K562 (cell line): ENCODE data around the gene DMD. TPM values are rescaled to one million over a fixed set of nuclear protein-coding genes. Genes with fewer than 3 reads are reported as not detected.

Experiments
- ATAC-seq: fragments of 200-7000 bp; cut with Tn5 transposase; 3 replicates; pipeline ENCODE4 v1.9.1; 2020; ENCODE audit warnings: moderate library complexity
- BruUV-seq: library from RNA; stranded (reverse); fragments of 400-500 nt; replicated peaks from 2 replicates; lab custom pipeline; 2021; lab: Mats Ljungman, UMichigan
- CTCF ChIA-PET: fragments of 300-600 bp; formaldehyde crosslinking; extraction: SDS; loops from one replicate; lab custom pipeline; 2021; ENCODE audit warnings: low intra/inter-chr PET ratio; lab: Yijun Ruan, JAX
- POLR2A ChIA-PET: fragments of 300-600, 350-650 bp; sonication (Branson Sonifier 250); formaldehyde crosslinking; extraction: SDS; loops from one replicate; lab custom pipeline; 2021; ENCODE audit warnings: antibody characterized with exemption, inconsistent platforms; lab: Yijun Ruan, JAX
- DNase-seq, 4 experiments: peaks; one replicate each; pipeline versions ENCODE4 v3.0.0 to v3.0.0-alpha.2; 2011 to 2018; ENCODE audit warnings: low spot score in 3 of 4, mixed read lengths in 3 of 4; ENCODE audit errors: extremely low read depth in 1 of 4
- FAIRE-seq: peaks from 2 replicates; lab custom pipeline; 2011; peaks lifted over from hg19 to GRCh38; lab: Jason Lieb, UNC
- H2AFZ ChIP-seq: 2 replicates; pipeline ENCODE4 v1.6.0; 2011; ENCODE audit warnings: low read depth, low read length, control low read depth, inconsistent platforms
- H3K27ac ChIP-seq: fragments of 200-600 bp; 3 replicates; pipeline ENCODE4 v1.8.0; 2011; ENCODE audit warnings: low read depth, mild to moderate bottlenecking, control low read depth, inconsistent platforms, low read length, moderate library complexity, mixed read lengths; ENCODE audit errors: extremely low read depth
- H3K27me3 ChIP-seq, 2 experiments: fragments of 300-600 bp in 1 of 2; 2 replicates in 1 of 2; 3 replicates in 1 of 2; pipeline versions ENCODE4 v1.6.0 to v1.8.0; 2011; ENCODE audit warnings: inconsistent platforms in 2 of 2, low read length in 2 of 2, mild to moderate bottlenecking in 1 of 2, mixed read lengths in 1 of 2, moderate library complexity in 1 of 2; ENCODE audit not compliant: control insufficient read depth in 2 of 2, insufficient read depth in 2 of 2
- H3K36me3 ChIP-seq: fragments of 300-600 bp; 3 replicates; pipeline ENCODE4 v1.8.0; 2011; ENCODE audit warnings: mild to moderate bottlenecking, low read length, inconsistent platforms; ENCODE audit not compliant: control insufficient read depth, insufficient read depth
- H3K4me1 ChIP-seq, 2 experiments: fragments of 200-600 bp in 1 of 2; replicated peaks in 1 of 2; 2 replicates in 1 of 2; 3 replicates in 1 of 2; pipeline versions ENCODE4 v1.5.1 to v1.8.0; 2011; ENCODE audit warnings: inconsistent platforms in 2 of 2, low read length in 2 of 2, mild to moderate bottlenecking in 1 of 2, mixed read lengths in 1 of 2, moderate library complexity in 1 of 2; ENCODE audit not compliant: control insufficient read depth in 2 of 2, insufficient read depth in 2 of 2
- H3K4me2 ChIP-seq: 2 replicates; pipeline ENCODE4 v1.6.1; 2011; ENCODE audit warnings: low read length, control low read depth, inconsistent platforms, mixed read lengths; ENCODE audit not compliant: insufficient read depth
- H3K4me3 ChIP-seq: fragments of 200-600 bp; sonication (generic), shearing (Covaris generic); 2 replicates; pipeline ENCODE4 v1.5.1; 2016; ENCODE audit warnings: control low read depth, inconsistent platforms
- H3K79me2 ChIP-seq: fragments of 200-600 bp; 3 replicates; pipeline ENCODE4 v1.8.0; 2011; ENCODE audit warnings: low read length, inconsistent platforms; ENCODE audit not compliant: control insufficient read depth, insufficient read depth
- H3K9ac ChIP-seq, 2 experiments: 2 replicates each; pipeline versions ENCODE4 v1.6.0 to v1.6.1; 2011; ENCODE audit warnings: low read depth in 2 of 2, low read length in 2 of 2, control low read depth in 1 of 2, inconsistent platforms in 1 of 2, mild to moderate bottlenecking in 1 of 2, mixed read lengths in 1 of 2; ENCODE audit not compliant: insufficient read depth in 1 of 2
- H3K9me1 ChIP-seq: one replicate; pipeline ENCODE4 v1.6.0; 2011; ENCODE audit warnings: inconsistent platforms, mild to moderate bottlenecking, low read length, moderate library complexity; ENCODE audit not compliant: control insufficient read depth, insufficient read depth
- H3K9me3 ChIP-seq: replicated peaks from 2 replicates; pipeline ENCODE4 v1.5.1; 2011; ENCODE audit warnings: low read depth, low read length, inconsistent platforms; ENCODE audit not compliant: control insufficient read depth, insufficient read depth
- H4K20me1 ChIP-seq: replicated peaks from 2 replicates; pipeline ENCODE4 v1.6.1; 2011; ENCODE audit warnings: low read length, inconsistent platforms, mixed read lengths; ENCODE audit not compliant: control insufficient read depth, insufficient read depth
- FOXA1 ChIP-seq: fragments of 450-650 bp; IDR thresholded peaks from 2 replicates; pipeline ENCODE4 v1.6.1; 2016; ENCODE audit warnings: mild to moderate bottlenecking, borderline replicate concordance
- HIVEP1 ChIP-seq: fragments of 250-450 bp; sonication (Bioruptor Pico); IDR thresholded peaks from 2 replicates; pipeline ENCODE4 v1.4.0; 2020; ENCODE audit warnings: mild to moderate bottlenecking
- POLR2B ChIP-seq: fragments of 450-650 bp; IDR thresholded peaks from 2 replicates; pipeline ENCODE4 v1.6.1; 2018; ENCODE audit warnings: low read depth; ENCODE audit not compliant: partially characterized antibody
- PRPF4 ChIP-seq: fragments of 200-400 bp; formaldehyde crosslinking; IDR thresholded peaks from one replicate; pipeline ENCODE4 v1.6.1; 2017; ENCODE audit warnings: low read length, low read depth, mild to moderate bottlenecking; ENCODE audit not compliant: insufficient read depth, poor library complexity, severe bottlenecking
- RHOXF2B ChIP-seq: fragments of 250-450 bp; sonication (Bioruptor Pico); conservative IDR thresholded peaks from 2 replicates; pipeline ENCODE4 v1.5.1; 2021
- TOE1 ChIP-seq, 2 experiments: fragments of 450-650 bp in 1 of 2; sonication (generic) in 1 of 2; formaldehyde crosslinking in 1 of 2; IDR thresholded peaks; 2 replicates each; pipeline versions ENCODE4 v1.7.1 to v1.8.0; 2016 to 2022; ENCODE audit warnings: borderline replicate concordance in 2 of 2, mild to moderate bottlenecking in 2 of 2, antibody characterized with exemption in 1 of 2, inconsistent platforms in 1 of 2, low read depth in 1 of 2, missing genetic modification reagents in 1 of 2, moderate library complexity in 1 of 2
- ZKSCAN1 ChIP-seq: fragments of 150-350 bp; IDR thresholded peaks from 2 replicates; pipeline ENCODE4 v1.6.1; 2016; ENCODE audit warnings: low read depth, low read length
- ZZZ3 ChIP-seq: fragments of 450-650 bp; IDR thresholded peaks from 2 replicates; pipeline ENCODE4 v1.6.1; 2016; ENCODE audit warnings: antibody characterized with exemption, mild to moderate bottlenecking, moderate library complexity
- WGBS: fragments of 100-300 bp; shearing (Covaris generic); methylation state at CpG from one replicate; pipeline ENCODE4 v1.1.6; 2016; ENCODE audit warnings: low coverage, mixed read lengths; ENCODE audit not compliant: insufficient coverage; ENCODE audit errors: missing lambda C conversion rate; 5-methylcytosine and 5-hydroxymethylcytosine counted together
- in situ Hi-C: fragments of 300-500 bp; cut with MboI; formaldehyde crosslinking; loops from 4 replicates; pipeline ENCODE4 v1.15.0; 2018; ENCODE audit warnings: inconsistent platforms, mixed read lengths
- intact Hi-C: fragments of 100-400 bp; cut with micrococcal nuclease; formaldehyde crosslinking; loops from 2 replicates; pipeline ENCODE4 v1.14.2; 2022
- polyA plus RNA-seq, 8 experiments: library from polyadenylated mRNA; depleted of rRNA in 4 of 8; stranded (reverse) in 5 of 8; unstranded in 3 of 8; fragments of >200 nt; fragmentation: Nextera tagmentation in 2 of 8; fragmentation: Illumina TruSeq in 1 of 8; extraction: Ambion mirVana in 2 of 8; extraction: Trizol in 1 of 8; gene quantifications; 2 replicates each; pipeline versions ENCODE4 v1.2.1 to v1.2.3, GENCODE V29; 2011 to 2014; ENCODE audit warnings: inconsistent platforms in 1 of 8, missing spikeins in 1 of 8
- total RNA-seq, 7 experiments: library from RNA; depleted of rRNA in 6 of 7; stranded (reverse); fragments of >200 nt in 6 of 7; fragmentation: Illumina TruSeq in 2 of 7; extraction: Trizol in 2 of 7; gene quantifications; 2 replicates each; pipeline versions ENCODE4 v1.2.1 to v1.2.3, GENCODE V29; 2011 to 2021; ENCODE audit warnings: low replicate concordance in 1 of 7
- TF ChIP-seq, protein P1 (sequence below), 2 experiments: fragments of 450-650 bp; IDR thresholded peaks; 2 replicates each; pipeline ENCODE4 v1.6.1; 2016; ENCODE audit warnings: mild to moderate bottlenecking in 2 of 2, borderline replicate concordance in 1 of 2, low read depth in 1 of 2, moderate library complexity in 1 of 2
- TF ChIP-seq, protein P2 (sequence below), 2 experiments: fragments of 150-350 bp in 1 of 2; IDR thresholded peaks; 2 replicates each; pipeline ENCODE4 v1.6.1; 2012 to 2016; ENCODE audit warnings: low read depth in 2 of 2, low read length in 2 of 2, mild to moderate bottlenecking in 1 of 2, moderate library complexity in 1 of 2

Gene DMD
- total and polyA plus RNA-seq, 9 of the 15 experiments (the other 6 are each of a cell fraction or from before 2014, with no cell fraction given), result 3.8 to 20.4 (median 11.4) TPM

DNA sequence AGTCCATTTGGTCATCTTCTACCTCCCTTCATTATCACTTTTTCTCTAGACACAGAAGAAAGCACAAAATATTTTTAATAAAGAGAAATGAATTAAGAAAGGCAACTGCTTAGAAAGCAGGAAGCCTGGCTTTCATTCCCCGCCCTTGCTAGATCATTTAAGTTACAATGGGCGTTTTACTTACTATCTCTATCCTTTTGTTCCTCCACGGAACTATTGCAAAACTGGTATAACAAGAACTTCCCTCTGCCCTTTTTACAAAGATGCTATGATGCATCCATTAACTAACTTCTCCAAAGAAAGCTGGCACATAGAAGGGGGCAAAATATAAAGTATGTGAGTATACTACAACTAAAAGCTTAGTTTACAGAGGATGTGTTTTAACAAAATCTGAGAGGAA is 1705.0 kb downstream of the DMD start:
- FAIRE-seq, result no peak
- 68% methylated on average over 3 of the region's 3 CpGs for WGBS
- in situ Hi-C loops, result no loop called here
- no peak for TF ChIP-seq HIVEP1
- TF ChIP-seq RHOXF2B (CRISPR knock-in tag), result no peak
- TF ChIP-seq, protein P1, sequence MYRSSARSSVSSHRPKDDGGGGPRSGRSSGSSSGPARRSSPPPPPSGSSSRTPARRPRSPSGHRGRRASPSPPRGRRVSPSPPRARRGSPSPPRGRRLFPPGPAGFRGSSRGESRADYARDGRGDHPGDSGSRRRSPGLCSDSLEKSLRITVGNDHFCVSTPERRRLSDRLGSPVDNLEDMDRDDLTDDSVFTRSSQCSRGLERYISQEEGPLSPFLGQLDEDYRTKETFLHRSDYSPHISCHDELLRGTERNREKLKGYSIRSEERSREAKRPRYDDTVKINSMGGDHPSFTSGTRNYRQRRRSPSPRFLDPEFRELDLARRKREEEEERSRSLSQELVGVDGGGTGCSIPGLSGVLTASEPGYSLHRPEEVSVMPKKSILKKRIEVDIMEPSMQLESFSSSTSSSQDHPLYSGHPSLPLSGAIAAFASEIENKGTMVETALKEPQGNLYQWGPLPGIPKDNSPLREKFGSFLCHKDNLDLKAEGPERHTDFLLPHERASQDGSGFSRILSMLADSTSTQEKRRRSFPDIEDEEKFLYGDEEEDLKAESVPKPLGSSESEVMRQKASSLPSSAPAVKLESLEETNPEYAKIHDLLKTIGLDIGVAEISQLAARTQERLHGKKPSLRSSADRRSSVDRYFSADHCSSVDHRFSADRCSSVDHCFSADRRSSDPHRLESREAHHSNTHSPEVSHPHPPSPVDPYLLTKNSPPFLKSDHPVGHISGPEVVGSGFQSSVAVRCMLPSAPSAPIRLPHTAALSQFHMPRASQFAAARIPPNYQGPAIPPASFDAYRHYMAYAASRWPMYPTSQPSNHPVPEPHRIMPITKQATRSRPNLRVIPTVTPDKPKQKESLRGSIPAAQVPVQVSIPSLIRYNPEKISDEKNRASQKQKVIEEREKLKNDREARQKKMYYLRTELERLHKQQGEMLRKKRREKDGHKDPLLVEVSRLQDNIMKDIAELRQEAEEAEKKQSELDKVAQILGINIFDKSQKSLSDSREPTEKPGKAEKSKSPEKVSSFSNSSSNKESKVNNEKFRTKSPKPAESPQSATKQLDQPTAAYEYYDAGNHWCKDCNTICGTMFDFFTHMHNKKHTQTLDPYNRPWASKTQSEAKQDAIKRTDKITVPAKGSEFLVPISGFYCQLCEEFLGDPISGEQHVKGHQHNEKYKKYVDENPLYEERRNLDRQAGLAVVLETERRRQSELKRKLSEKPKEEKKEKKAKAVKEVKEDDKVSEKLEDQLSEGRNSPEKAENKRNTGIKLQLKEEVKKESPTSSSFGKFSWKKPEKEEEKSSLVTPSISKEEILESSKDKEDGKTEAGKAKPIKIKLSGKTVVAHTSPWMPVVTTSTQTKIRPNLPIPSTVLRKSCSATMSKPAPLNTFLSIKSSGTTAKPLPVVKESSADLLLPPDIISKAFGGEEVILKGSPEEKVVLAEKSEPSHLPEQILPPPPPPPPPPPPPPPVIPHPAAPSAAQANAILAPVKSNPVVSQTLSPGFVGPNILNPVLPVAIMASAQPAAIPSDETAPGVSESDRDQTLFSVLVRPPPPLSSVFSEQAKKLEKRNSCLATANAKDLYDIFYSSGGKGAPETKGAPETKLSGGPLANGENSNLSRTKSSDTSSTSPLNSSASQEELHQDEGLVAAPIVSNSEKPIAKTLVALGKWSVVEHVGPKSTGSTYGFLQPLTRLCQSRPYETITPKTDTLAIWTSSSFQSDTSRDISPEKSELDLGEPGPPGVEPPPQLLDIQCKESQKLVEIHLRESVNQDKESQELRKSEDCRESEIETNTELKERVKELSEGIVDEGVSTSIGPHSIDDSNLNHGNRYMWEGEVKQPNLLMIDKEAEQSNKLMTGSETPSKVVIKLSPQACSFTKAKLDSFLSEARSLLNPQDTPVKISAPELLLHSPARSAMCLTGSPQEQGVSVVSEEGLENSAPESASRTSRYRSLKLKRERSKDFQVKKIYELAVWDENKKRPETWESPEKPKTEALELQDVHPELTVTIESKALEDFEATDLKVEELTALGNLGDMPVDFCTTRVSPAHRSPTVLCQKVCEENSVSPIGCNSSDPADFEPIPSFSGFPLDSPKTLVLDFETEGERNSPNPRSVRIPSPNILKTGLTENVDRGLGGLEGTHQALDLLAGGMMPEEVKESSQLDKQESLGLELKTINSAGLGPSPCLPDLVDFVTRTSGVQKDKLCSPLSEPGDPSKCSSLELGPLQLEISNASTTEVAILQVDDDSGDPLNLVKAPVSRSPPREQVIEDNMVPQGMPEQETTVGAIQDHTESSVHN (IDR thresholded peaks at IDR 0.05; ENCODE audit: borderline replicate concordance in 1 of 2, low read depth in 1 of 2), result no peak
- no peak for TF ChIP-seq POLR2B
- no peak for TF ChIP-seq TOE1 (IDR thresholded peaks at IDR 0.05; ENCODE audit: borderline replicate concordance)
- TF ChIP-seq TOE1 (CRISPR knock-in tag; IDR thresholded peaks at IDR 0.05; ENCODE audit: borderline replicate concordance, low read depth), result no peak
- no peak for TF ChIP-seq ZZZ3
- no peak for TF ChIP-seq PRPF4
- TF ChIP-seq, protein P2, sequence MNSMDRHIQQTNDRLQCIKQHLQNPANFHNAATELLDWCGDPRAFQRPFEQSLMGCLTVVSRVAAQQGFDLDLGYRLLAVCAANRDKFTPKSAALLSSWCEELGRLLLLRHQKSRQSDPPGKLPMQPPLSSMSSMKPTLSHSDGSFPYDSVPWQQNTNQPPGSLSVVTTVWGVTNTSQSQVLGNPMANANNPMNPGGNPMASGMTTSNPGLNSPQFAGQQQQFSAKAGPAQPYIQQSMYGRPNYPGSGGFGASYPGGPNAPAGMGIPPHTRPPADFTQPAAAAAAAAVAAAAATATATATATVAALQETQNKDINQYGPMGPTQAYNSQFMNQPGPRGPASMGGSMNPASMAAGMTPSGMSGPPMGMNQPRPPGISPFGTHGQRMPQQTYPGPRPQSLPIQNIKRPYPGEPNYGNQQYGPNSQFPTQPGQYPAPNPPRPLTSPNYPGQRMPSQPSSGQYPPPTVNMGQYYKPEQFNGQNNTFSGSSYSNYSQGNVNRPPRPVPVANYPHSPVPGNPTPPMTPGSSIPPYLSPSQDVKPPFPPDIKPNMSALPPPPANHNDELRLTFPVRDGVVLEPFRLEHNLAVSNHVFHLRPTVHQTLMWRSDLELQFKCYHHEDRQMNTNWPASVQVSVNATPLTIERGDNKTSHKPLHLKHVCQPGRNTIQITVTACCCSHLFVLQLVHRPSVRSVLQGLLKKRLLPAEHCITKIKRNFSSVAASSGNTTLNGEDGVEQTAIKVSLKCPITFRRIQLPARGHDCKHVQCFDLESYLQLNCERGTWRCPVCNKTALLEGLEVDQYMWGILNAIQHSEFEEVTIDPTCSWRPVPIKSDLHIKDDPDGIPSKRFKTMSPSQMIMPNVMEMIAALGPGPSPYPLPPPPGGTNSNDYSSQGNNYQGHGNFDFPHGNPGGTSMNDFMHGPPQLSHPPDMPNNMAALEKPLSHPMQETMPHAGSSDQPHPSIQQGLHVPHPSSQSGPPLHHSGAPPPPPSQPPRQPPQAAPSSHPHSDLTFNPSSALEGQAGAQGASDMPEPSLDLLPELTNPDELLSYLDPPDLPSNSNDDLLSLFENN (IDR thresholded peaks at IDR 0.05; ENCODE audit: low read depth in 2 of 2, low read length in 2 of 2), result no peak
- no peak for TF ChIP-seq FOXA1
- no peak for TF ChIP-seq ZKSCAN1

More for the DNA sequence above, 1705.0 kb downstream of the DMD start:
- DNase-seq (no peak), ATAC-seq (no peak)
- intact Hi-C loops, result no loop called here
- BruUV-seq, result no TSS peak
- H3K36me3 ChIP-seq, result no peaks in the 10 kb centered on the region; the same call in 2 of the 3 replicates
- no peaks in the 10 kb centered on the region for H3K4me1 ChIP-seq
- no peak overlapping the region for H3K27ac ChIP-seq
- H2AFZ ChIP-seq, result no peak overlapping the region
- no peaks in the 10 kb centered on the region for H3K27me3 ChIP-seq
- no peaks in the 10 kb centered on the region for H3K9me3 ChIP-seq
- POLR2A ChIA-PET, result no interaction called here
- H4K20me1 ChIP-seq, result no peaks in the 10 kb centered on the region
- no peaks in the 10 kb centered on the region for H3K79me2 ChIP-seq
- no peaks in the 10 kb centered on the region for H3K9me1 ChIP-seq
- no peak overlapping the region for H3K4me2 ChIP-seq
- CTCF ChIA-PET, result no interaction called here
- no peak overlapping the region for H3K4me3 ChIP-seq
- no peak overlapping the region for H3K9ac ChIP-seq
